HepG2 (cell line): ENCODE measurements around the gene GNL3. TPM values are rescaled to one million over a fixed set of nuclear protein-coding genes. Genes with fewer than 3 reads are reported as not detected.

Experiments used
- ATAC-seq: fragments of 200-7000 bp; cut with Tn5 transposase; 3 replicates; pipeline ENCODE4 v1.9.1; 2020; ENCODE audit warnings: mild to moderate bottlenecking, moderate library complexity
- BruUV-seq: library from RNA; stranded (reverse); fragments of 400-500 nt; replicated peaks from 2 replicates; lab custom pipeline; 2021; lab: Mats Ljungman, UMichigan
- CTCF ChIA-PET: fragments of 300-600 bp; formaldehyde crosslinking; extraction: SDS; loops from one replicate; lab custom pipeline; 2021; ENCODE audit warnings: low total read pairs, inconsistent platforms, low intra/inter-chr PET ratio; lab: Yijun Ruan, JAX
- POLR2A ChIA-PET: fragments of 350-600 bp; sonication (Branson Sonifier 250); formaldehyde crosslinking; loops from one replicate; lab custom pipeline; 2020; ENCODE audit warnings: antibody characterized with exemption, inconsistent platforms; lab: Yijun Ruan, JAX
- DNase-seq: peaks from one replicate; pipeline ENCODE4 v3.0.0-alpha.2; 2015; ENCODE audit warnings: low spot score
- FAIRE-seq: peaks from 3 replicates; lab custom pipeline; 2011; peaks lifted over from hg19 to GRCh38; lab: Jason Lieb, UNC
- H2AFZ ChIP-seq: one replicate; pipeline ENCODE4 v1.6.1; 2011; ENCODE audit warnings: low read length, inconsistent platforms
- H3K27ac ChIP-seq: fragments of 300-600 bp; 3 replicates; pipeline ENCODE4 v1.8.0; 2011; ENCODE audit warnings: mixed run types, mild to moderate bottlenecking, mixed read lengths, low read length, inconsistent platforms; ENCODE audit not compliant: insufficient read depth; ENCODE audit errors: extremely low read length
- H3K27me3 ChIP-seq, 2 experiments: fragments of 200-600 bp in 1 of 2; 2 replicates in 1 of 2; 3 replicates in 1 of 2; pipeline versions ENCODE4 v1.6.0 to v1.8.0; 2011; ENCODE audit warnings: low read length in 2 of 2, mild to moderate bottlenecking in 2 of 2, moderate library complexity in 2 of 2, inconsistent platforms in 1 of 2; ENCODE audit not compliant: insufficient read depth in 2 of 2, control insufficient read depth in 1 of 2
- H3K36me3 ChIP-seq, 2 experiments: fragments of 200-600 bp in 1 of 2; replicated peaks in 1 of 2; 2 replicates in 1 of 2; 3 replicates in 1 of 2; pipeline versions ENCODE4 v1.5.1 to v1.8.0; 2011; ENCODE audit warnings: low read length in 2 of 2, inconsistent platforms in 1 of 2; ENCODE audit not compliant: insufficient read depth in 2 of 2, control insufficient read depth in 1 of 2
- H3K4me1 ChIP-seq: 2 replicates; pipeline ENCODE4 v1.5.1; 2012; ENCODE audit warnings: low read length, inconsistent platforms; ENCODE audit not compliant: insufficient read depth
- H3K4me2 ChIP-seq: 2 replicates; pipeline ENCODE4 v1.6.0; 2011; ENCODE audit warnings: low read depth, low read length, inconsistent platforms
- H3K4me3 ChIP-seq, 3 experiments: fragments of 200-600 bp in 1 of 3; sonication (generic), shearing (Covaris generic) in 1 of 3; replicated peaks in 1 of 3; 2 replicates each; pipeline ENCODE4 v1.5.1; 2011 to 2016; ENCODE audit warnings: low read length in 3 of 3, inconsistent platforms in 2 of 3, low read depth in 2 of 3, mild to moderate bottlenecking in 2 of 3, control low read depth in 1 of 3, mixed read lengths in 1 of 3; ENCODE audit not compliant: insufficient read depth in 1 of 3
- H3K79me2 ChIP-seq: one replicate; pipeline ENCODE4 v1.6.1; 2011; ENCODE audit warnings: low read length, inconsistent platforms; ENCODE audit not compliant: insufficient read depth
- H3K9ac ChIP-seq: 2 replicates; pipeline ENCODE4 v1.6.0; 2011; ENCODE audit warnings: mild to moderate bottlenecking, low read depth, low read length, inconsistent platforms; ENCODE audit not compliant: insufficient read depth
- H3K9me3 ChIP-seq: 2 replicates; pipeline ENCODE4 v1.5.1; 2012; ENCODE audit warnings: mild to moderate bottlenecking, low read length
- H4K20me1 ChIP-seq: 2 replicates; pipeline ENCODE4 v1.6.0; 2011; ENCODE audit warnings: inconsistent platforms, mild to moderate bottlenecking, low read length, moderate library complexity; ENCODE audit not compliant: insufficient read depth
- ARNT2 ChIP-seq: sonication (generic); formaldehyde crosslinking; IDR thresholded peaks from 2 replicates; pipeline ENCODE4 v1.8.0; 2022; ENCODE audit warnings: mild to moderate bottlenecking, low read depth, missing genetic modification reagents, moderate library complexity
- DMAP1 ChIP-seq: IDR thresholded peaks from 2 replicates; pipeline ENCODE4 v1.6.1; 2016
- GPBP1L1 ChIP-seq: sonication (generic); formaldehyde crosslinking; IDR thresholded peaks from 2 replicates; pipeline ENCODE4 v1.5.0; 2020; ENCODE audit warnings: mild to moderate bottlenecking, missing genetic modification reagents
- MTA1 ChIP-seq: sonication (generic); formaldehyde crosslinking; IDR thresholded peaks from 2 replicates; pipeline ENCODE4 v1.4.0; 2020; ENCODE audit warnings: missing genetic modification reagents, mild to moderate bottlenecking, borderline replicate concordance
- PHF20 ChIP-seq: sonication (generic); formaldehyde crosslinking; IDR thresholded peaks from 2 replicates; pipeline ENCODE4 v1.5.0; 2020; ENCODE audit warnings: mild to moderate bottlenecking, missing genetic modification reagents
- POGK ChIP-seq: sonication (generic); formaldehyde crosslinking; conservative IDR thresholded peaks from 2 replicates; pipeline ENCODE4 v1.8.0; 2022; ENCODE audit warnings: mild to moderate bottlenecking, moderate library complexity, missing genetic modification reagents
- PRDM15 ChIP-seq: sonication (generic); formaldehyde crosslinking; IDR thresholded peaks from 2 replicates; pipeline ENCODE4 v1.4.0; 2020; ENCODE audit warnings: missing genetic modification reagents
- RBAK ChIP-seq: sonication (generic); formaldehyde crosslinking; IDR thresholded peaks from 2 replicates; pipeline ENCODE4 v1.5.1; 2020; ENCODE audit warnings: mild to moderate bottlenecking, missing genetic modification reagents
- SALL1 ChIP-seq: sonication (generic); formaldehyde crosslinking; IDR thresholded peaks from 2 replicates; pipeline ENCODE4 v1.8.0; 2022; ENCODE audit warnings: mild to moderate bottlenecking, missing genetic modification reagents
- TBX2 ChIP-seq: sonication (generic); formaldehyde crosslinking; IDR thresholded peaks from 2 replicates; pipeline ENCODE4 v1.5.0; 2020; ENCODE audit warnings: missing genetic modification reagents, mild to moderate bottlenecking, borderline replicate concordance
- ZBTB1 ChIP-seq: sonication (generic); formaldehyde crosslinking; IDR thresholded peaks from 2 replicates; pipeline ENCODE4 v1.4.0; 2020; ENCODE audit warnings: missing genetic modification reagents, borderline replicate concordance
- ZBTB7A ChIP-seq: sonication (generic); formaldehyde crosslinking; IDR thresholded peaks from 2 replicates; pipeline ENCODE4 v1.8.0; 2022; ENCODE audit warnings: mild to moderate bottlenecking, missing genetic modification reagents
- ZNF574 ChIP-seq: sonication (generic); formaldehyde crosslinking; IDR thresholded peaks from 2 replicates; pipeline ENCODE4 v1.4.0; 2020; ENCODE audit warnings: missing genetic modification reagents
- ZNF652 ChIP-seq: IDR thresholded peaks from 2 replicates; pipeline ENCODE4 v1.6.1; 2016; ENCODE audit warnings: low read depth, borderline replicate concordance
- ZNF792 ChIP-seq: IDR thresholded peaks from 2 replicates; pipeline ENCODE4 v1.6.1; 2016
- WGBS: methylation state at CpG from one replicate; pipeline ENCODE4 v1.1.6; 2017; ENCODE audit warnings: low lambda C conversion rate; 5-methylcytosine and 5-hydroxymethylcytosine counted together
- in situ Hi-C: cut with HindIII; loops from 2 replicates; pipeline ENCODE4 v1.10.0; 2017; ENCODE audit warnings: low pct_unique_long_range_greater_than_20kb; ENCODE audit not compliant: extremely low pct_ligation_motif_present
- intact Hi-C: fragments of 100-400 bp; cut with micrococcal nuclease; formaldehyde crosslinking; loops from one replicate; pipeline ENCODE4 v1.10.0; 2022; ENCODE audit not compliant: unreplicated experiment
- polyA plus RNA-seq, 8 experiments: library from polyadenylated mRNA; depleted of rRNA in 3 of 8; stranded (reverse) in 7 of 8; unstranded in 1 of 8; fragments of >200 nt; fragmentation: Illumina TruSeq in 4 of 8; extraction: Trizol in 4 of 8; gene quantifications; 2 replicates each; pipeline versions ENCODE4 v1.2.1 to v1.2.3, GENCODE V29; 2011 to 2016; ENCODE audit warnings: low read depth in 4 of 8, missing spikeins in 1 of 8, mixed read lengths in 1 of 8; ENCODE audit not compliant: insufficient read depth in 1 of 8
- total RNA-seq, 5 experiments: library from RNA; depleted of rRNA; stranded (reverse); fragments of >200 nt; fragmentation: Illumina TruSeq; extraction: Trizol; gene quantifications; 2 replicates each; pipeline ENCODE4 v1.2.3, GENCODE V29; 2016; ENCODE audit warnings: low read depth in 1 of 5

The GNL3 gene
- total and polyA plus RNA-seq, 2 of the 13 experiments (the other 11 are each of a cell fraction or from before 2014, with no cell fraction given): 129 to 257 TPM

GRCh38 chr3:52645549-52645948, 40.3 kb upstream of the GNL3 start (continued):
- TF ChIP-seq ZNF574 (no peak), RBAK (no peak), DMAP1 (no peak), MTA1 (no peak), ZNF652 (CRISPR knock-in tag) (no peak), SALL1 (CRISPR knock-in tag) (no peak), TBX2 (no peak)

- intact Hi-C loops: no loop called here
- no peak for DNase-seq
- Histone ChIP-seq H2AFZ (no peak overlapping the region), H3K79me2 (no peaks in the 10 kb centered on the region), H3K9me3 (no peaks in the 10 kb centered on the region), H3K4me1 (no peaks in the 10 kb centered on the region), H3K27ac (no peak overlapping the region), H3K27me3 (no peaks in the 10 kb centered on the region), H3K36me3 (peaks cover 8 to 56% of the 10 kb centered on the region in 2 experiments), H3K4me3 (no peak overlapping the region), H3K4me2 (no peak overlapping the region), H3K9ac (no peak overlapping the region), H4K20me1 (no peaks in the 10 kb centered on the region)
- 96% methylated on average over 5 of the region's 5 CpGs for WGBS
- no TSS peak for BruUV-seq
- CTCF ChIA-PET: no interaction called here
- no peak for FAIRE-seq
- no peak for ATAC-seq
- POLR2A ChIA-PET: no interaction called here
- in situ Hi-C loops: no loop called here
- TF ChIP-seq POGK (CRISPR knock-in tag): no peak
- no peak for TF ChIP-seq ZBTB7A (CRISPR knock-in tag)
- no peak for TF ChIP-seq ZBTB1 (CRISPR knock-in tag)
- no peak for TF ChIP-seq ZNF792
- no peak for TF ChIP-seq PHF20 (CRISPR knock-in tag)
- TF ChIP-seq PRDM15 (CRISPR knock-in tag): no peak
- no peak for TF ChIP-seq GPBP1L1 (CRISPR knock-in tag)
- TF ChIP-seq ARNT2 (CRISPR knock-in tag): no peak
Observed at GRCh38 chr3:52649461-52650210, 36.2 kb upstream of the GNL3 start.
